Ramos (cell line): ENCODE results near the gene CECR2.
"Not testable (repeated sequence)": the region's sequence is repeated elsewhere in the genome, so short reads cannot be mapped to it uniquely, and the experiment has no call there.

Source experiments
- in situ Hi-C: fragments of 300-500 bp; cut with MboI; formaldehyde crosslinking; loops from one replicate; pipeline ENCODE4 v1.14.3; 2022; ENCODE audit warnings: low sequenced_read_pairs; ENCODE audit not compliant: unreplicated experiment

Gene CECR2

DNA sequence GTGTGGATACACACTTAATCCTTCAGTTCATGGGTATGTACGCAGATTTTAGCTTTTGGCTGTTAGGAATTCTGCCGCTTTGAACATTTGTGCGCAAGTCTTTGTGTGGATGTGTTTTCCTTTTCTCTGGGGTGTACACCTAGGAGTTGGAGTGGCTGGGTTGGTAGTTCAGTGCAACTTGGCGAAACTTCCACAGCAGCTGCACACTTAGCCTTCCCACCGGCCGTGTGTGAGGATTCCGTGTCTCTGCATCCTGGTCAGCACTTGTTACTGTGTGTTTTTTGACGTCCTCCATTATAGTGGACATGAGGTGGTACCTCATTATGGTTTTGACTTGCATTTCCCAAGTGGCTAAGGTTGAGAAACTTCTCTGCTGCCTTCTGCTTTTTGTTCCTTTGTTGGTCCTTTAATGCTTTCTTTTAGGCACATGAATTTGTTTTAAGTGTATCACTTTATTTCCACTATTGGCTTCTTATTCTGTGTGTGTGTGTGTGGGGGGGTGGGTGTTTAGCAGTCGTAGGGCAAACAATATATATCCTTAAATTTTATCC, 121.9 kb downstream of the CECR2 start:
- in situ Hi-C loops = no loop called here

DNA sequence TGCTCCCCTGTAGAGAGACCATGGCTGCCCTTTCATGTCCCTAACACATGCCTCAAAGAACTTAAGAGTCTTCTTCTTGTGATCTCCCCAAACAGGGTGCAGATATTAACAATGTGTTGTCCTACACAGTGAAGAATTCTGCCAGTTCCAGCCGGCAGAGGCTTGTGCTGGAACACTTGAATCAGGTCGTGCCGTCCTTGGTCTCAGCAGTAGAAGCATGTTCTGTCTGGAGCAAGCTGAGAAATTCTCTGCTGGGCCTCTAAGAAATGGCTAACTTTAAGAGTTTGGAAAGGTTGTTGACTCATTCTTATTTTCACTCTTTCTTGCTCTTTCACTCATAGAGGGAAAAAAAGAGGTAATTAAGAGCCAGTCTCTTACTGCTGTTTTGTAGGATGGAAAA, 123.0 kb downstream of the CECR2 start:
- in situ Hi-C loops = no loop called here

DNA sequence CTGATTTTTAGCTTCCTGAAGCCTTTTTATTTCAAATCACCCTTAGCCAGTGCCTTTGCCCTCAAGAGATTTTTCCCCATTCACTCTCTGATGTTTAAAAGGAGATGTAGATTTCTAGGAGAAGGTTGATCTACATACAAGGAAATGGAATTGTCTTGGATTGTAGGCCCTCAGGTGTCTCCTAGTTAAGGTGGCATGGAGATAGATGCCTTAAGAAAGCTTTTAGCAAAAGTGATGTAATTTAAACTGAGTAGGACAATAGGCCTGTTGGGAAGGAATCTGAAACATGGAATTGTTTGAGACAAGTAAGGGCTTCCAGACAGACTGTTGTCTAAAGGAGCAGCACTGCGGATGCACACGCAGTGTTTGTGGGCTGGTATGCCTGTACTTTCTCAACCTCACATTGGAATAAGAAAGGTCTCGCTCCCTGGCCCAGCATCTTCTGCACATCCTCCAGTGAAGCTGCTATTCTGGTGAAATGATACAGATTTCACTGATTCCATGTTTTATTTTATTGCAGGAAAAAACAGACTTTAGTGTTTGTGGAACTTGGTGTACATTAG, 124.2 kb downstream of the CECR2 start:
- in situ Hi-C loops = no loop called here

DNA sequence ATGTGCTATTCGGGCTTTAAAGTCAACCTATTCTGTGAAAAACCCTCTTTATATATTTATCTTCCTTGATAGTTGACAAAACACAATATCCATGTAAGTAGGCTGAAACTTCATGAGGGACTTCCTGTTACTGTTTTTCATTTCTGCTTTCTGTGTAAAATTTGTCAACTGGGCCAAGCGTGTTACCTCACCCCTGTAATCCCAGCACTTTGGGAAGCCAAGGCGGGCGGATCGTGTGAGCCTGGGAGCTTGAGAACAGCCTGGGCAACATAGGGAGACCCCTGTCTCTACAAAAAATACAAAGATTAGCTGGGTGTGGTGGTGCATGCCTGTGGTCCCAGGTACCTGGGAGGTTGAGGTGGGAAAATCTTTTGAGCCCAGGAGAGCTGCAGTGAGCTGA, 127.6 kb downstream of the CECR2 start:
- in situ Hi-C loops = loop anchor here (5.0 kb wide), 1 partner anchor 325 kb away; no protein-coding TSS in a partner anchor

DNA sequence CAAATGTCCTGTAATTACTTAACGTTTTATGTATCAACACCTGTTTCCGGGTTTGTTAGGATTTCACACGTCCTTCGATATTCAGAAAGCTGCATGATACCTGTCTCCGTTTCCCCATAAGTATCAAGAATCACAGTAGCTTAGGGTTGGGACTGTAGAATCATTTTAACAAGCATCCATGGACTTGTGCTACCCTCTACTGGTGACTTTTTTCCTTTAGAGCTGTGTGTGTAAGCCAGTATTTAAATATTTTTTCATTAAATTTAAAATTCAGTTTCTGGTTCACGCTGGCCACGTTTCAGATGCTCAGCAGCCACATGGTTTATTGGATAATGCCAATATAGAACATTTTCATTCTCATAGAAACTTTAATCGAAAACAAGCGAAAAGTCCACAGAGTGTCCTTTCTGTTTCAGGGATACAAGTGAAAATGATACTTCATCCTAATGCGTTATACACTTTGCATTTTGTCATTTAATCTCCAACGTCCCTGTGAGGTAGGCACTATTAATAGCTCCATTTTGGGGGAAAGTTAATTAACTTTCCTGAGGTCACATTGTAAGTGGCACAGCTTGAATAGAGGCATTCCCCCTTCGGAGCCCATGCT, 132.5 kb downstream of the CECR2 start:
- in situ Hi-C loops = no loop called here

DNA sequence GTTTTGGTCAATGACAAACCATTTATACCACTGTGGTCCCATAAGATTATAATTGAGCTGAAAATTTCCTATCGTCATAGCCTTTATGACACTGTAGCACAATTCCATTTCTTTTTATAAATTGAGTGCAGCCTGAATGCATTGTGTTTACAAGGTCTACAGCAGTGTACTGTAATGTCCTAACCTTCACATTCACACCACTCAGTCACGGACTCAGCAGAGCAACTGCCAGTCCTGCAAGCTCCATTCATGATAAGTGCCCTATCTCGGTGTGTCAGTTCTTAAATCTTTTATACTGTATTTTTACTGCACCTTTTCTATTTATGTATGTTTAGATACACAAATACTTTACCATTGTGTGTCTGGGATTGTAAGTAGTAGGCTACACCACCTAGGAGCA, 138.8 kb downstream of the CECR2 start:
- in situ Hi-C loops = no loop called here

DNA sequence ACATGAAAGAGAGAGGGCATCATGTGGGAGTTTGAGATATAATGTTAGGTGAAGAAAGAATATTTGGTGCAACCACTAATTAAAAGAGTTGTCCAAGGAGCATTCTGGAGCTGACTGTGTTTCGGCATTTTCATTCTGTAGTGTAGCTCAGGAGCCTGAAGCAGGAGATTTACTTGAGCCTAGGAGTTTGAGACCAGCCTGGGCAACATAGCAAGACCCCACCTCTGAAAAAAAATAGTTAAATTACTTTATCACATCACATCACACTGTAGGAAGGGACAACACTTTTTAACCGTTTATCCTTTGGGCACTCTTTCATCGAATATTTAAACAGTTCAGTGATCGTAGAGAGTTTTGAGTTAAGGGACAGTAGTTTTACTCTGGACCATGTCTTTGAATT, 143.7 kb downstream of the CECR2 start:
- in situ Hi-C loops = no loop called here

DNA sequence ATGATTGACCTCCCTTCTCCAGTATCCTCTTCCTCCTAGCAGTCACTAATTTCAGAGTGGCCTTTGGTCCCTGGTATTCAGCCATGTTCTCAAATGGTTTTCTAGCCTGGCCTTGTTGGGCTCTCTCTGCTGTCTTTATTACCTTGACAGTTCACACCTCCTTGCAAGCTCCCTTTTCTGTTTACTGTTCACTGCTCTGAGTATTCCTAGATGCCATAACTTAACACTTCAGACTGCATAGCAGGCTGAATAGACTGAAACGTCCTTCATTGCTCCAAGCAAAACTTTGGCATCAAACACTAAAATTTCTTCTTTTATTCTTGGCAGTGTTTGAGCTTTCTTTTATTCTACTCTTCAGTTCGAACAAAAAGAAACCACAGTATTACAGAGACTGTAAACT, 144.4 kb downstream of the CECR2 start:
- in situ Hi-C loops = no loop called here

DNA sequence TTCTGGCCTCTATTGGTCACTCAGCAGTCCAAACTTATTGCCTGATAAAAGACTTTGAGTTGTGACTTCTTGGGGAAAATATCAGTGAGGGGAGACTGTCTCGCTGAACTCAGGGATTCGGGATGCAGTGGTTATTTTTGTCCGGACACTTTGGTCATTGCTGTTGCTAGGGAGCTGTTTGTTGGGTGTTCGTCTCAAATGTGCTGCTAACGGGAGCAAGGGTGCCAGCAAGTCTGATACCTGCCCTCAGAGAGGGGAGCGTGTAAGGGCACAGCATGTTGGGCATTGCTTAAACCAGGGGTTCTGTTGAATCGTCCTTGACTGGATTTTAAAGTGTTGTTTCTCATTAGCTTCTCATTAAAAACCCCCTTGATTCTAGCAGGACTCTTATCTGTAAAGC, 144.8 kb downstream of the CECR2 start:
- in situ Hi-C loops = no loop called here

DNA sequence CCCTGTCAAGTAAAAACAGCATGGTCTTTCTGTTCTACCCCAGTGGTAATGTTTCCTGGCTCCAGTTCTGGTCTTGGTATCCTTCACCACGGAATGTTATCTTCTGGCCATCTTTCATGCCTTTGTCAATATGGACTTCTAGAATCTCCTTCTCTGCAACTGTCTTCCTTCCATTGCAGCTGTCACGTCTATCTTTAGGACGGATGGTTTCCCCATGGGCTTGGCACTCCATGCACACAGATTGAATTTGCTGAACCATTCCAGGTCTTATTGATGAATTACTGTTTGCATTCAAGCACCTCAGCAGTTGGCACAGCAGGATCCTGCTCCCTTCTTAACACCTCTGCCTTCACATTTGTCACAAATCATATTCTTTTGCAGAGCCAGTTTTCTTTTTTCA, 149.1 kb downstream of the CECR2 start:
- in situ Hi-C loops = no loop called here

DNA sequence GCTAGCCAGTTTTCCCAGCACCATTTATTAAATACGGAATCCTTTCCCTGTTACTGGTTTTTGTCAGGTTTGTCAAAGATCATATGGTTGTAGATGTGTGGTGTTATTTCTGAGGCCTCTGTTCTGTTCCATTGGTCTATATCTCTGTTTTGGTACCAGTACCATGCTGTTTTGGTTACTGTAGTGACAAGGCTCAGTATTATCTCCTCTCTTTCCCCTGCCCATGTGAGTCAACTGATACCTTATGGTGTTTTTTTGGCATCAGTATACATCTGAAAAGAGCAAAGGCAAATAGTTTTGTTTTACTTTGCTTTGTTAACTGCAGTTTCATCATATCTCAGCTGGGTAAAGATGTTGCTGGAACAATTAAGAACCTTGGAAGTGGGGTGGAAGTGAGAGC, 152.7 kb downstream of the CECR2 start:
- in situ Hi-C loops = not testable (repeated sequence)

DNA sequence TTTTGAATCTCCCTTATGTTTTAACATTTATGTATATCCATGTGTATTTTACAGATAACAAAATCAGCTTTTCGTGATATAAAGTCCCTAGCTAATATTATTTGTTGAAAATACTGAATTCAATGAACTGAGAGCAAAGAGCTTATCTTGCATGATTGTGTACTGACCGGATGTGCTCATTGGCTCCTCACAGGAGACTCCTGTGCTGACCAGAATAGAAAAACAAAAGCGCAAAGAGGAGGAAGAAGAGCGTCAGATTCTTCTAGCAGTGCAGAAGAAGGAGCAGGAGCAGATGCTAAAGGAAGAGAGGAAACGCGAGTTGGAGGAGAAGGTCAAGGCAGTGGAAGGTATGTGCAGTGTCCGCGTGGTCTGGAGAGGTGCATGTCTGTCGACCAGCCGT, 154.7 kb downstream of the CECR2 start:
- in situ Hi-C loops = no loop called here

DNA sequence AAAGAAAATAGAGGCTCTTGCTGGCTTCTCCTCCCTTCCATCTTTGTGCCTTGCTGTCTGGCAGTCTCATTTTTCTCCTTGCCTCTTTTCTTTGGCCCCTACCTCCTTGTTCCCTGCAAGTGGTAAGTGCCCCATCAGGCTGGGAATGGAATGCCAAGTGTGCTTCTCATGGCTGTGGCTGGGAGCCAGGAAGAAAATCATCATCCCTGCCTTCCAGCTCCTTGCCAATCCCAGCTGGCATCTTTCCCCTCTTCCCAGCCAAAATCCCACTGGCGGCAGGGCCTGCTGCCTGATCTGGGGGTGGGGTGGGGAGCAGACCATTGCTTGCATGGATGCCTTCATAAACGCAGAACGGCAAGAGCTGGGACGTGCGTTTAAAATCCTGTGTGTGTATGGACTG, 167.0 kb downstream of the CECR2 start:
- in situ Hi-C loops = no loop called here

DNA sequence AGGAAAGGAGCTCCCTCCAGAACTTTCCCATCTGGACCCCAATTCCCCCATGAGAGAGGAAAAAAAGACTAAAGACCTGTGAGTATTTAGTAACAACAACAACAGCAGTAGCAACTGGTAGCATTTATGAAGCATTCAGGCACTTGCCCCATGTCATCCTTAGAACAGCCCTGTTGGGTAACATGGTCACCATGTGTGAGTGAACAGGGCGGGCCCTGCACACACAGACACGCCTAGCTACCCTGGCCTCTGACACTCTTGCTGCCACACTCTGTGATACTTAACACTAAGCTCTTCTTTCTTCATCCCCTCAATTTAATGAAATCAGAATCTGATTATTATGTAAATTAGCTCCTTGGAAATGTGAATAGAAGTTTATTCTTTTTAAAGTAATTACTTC, 167.9 kb downstream of the CECR2 start:
- in situ Hi-C loops = no loop called here

DNA sequence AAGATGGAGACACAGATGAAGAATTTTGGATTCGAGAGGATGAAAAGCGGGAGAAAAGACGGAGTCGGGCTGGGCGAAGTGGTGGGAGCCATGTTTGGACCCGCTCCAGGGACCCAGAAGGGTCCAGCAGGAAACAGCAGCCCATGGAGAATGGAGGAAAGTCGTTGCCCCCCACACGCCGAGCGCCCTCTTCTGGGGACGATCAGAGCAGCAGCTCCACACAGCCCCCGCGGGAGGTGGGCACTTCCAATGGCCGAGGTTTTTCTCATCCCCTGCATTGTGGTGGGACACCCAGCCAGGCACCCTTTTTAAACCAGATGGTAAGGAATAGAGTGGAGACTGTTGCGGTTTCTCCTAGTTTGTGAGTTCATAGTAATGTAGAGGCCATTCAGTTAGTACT, 171.2 kb downstream of the CECR2 start:
- in situ Hi-C loops = no loop called here

DNA sequence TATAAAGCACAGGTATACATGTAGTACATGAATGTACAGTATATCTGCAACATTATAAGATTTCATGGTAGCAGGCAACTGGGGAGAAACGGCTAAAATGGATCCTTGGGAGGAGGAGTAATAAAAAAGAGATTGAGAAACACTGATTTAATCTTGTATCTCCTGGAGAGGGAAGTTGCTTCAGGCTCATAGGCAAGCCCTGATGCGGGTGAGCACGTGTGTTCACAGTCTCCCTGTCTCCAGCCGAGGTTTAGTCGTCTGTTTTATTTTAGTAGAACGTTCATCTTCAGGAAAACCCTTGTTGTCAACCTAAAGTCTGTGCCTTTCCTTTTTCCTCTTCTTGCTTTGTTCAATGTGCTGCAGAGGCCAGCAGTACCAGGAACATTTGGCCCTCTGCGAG, 172.2 kb downstream of the CECR2 start:
- in situ Hi-C loops = no loop called here

DNA sequence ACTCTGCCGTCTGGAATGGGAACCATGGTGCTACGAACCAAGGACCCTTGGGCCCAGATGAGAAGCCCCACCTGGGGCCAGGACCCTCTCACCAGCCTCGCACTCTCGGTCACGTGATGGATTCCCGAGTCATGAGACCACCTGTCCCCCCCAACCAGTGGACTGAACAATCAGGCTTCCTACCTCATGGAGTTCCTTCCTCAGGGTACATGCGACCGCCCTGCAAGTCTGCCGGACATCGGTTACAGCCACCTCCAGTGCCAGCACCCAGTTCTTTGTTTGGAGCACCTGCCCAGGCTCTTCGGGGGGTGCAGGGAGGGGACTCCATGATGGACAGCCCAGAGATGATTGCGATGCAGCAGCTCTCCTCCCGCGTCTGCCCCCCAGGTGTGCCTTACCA, 173.2 kb downstream of the CECR2 start:
- in situ Hi-C loops = no loop called here

DNA sequence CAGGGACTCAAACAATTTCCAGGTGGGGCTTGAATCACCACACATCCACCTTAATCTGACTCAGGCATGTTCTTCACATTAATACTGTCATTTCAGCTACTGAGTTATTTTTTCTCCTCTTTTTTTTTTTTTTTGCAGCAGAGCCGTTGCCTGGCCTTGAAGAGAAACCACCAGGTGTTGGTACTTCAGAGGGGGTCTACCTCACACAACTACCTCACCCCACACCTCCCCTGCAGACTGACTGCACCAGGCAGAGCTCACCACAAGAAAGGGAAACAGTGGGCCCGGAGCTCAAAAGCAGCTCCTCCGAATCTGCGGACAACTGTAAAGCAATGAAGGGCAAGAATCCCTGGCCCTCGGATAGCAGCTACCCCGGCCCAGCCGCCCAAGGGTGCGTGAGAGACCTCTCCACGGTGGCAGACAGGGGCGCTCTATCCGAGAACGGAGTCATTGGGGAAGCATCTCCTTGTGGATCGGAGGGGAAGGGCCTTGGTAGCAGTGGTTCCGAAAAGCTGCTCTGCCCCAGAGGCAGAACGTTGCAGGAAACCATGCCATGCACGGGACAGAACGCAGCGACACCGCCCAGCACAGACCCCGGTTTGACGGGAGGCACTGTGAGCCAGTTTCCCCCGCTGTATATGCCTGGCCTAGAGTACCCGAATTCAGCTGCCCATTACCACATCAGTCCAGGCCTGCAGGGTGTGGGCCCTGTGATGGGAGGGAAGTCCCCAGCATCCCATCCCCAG, 178.9 kb downstream of the CECR2 start:
- in situ Hi-C loops = no loop called here

DNA sequence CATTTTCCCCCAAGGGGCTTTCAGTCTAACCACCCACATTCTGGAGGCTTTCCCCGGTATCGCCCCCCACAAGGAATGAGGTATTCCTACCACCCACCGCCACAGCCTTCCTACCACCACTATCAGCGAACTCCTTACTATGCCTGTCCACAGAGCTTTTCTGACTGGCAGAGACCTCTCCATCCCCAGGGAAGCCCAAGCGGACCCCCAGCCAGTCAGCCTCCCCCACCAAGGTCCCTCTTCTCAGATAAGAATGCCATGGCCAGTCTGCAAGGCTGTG, 179.4 kb downstream of the CECR2 start:
- in situ Hi-C loops = no loop called here

DNA sequence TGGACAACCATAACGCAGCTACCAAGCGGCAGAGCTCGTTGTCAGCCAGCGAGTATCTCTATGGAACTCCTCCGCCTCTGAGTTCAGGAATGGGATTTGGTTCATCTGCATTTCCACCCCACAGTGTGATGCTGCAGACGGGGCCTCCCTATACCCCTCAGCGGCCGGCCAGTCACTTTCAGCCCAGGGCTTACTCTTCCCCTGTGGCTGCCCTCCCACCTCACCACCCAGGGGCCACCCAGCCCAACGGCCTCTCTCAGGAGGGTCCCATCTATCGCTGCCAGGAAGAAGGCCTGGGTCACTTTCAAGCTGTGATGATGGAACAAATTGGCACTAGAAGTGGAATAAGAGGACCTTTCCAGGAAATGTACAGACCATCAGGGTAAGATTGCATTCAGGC, 179.9 kb downstream of the CECR2 start:
- in situ Hi-C loops = no loop called here

DNA sequence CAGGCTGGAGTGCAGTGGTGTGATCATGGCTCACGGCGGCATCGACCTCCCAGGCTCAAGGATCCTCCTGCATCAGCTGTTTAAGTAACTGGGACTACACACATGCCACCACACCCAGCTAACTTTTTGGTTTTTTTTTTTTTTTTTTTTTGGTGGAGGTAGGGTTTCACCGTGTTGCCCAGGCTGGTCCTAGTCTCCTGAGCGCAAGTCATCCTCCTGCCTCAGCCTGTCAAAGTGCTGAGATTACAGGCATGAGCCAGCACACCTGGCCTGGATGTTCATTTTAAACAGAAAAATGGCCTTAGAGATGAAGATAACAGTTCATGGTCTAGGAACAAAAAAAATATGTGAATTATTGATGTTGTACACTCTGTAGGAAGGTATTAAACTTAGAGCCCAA, 180.4 kb downstream of the CECR2 start:
- in situ Hi-C loops = loop anchor here (10.0 kb wide), 1 partner anchor 175 kb away; no protein-coding TSS in a partner anchor

DNA sequence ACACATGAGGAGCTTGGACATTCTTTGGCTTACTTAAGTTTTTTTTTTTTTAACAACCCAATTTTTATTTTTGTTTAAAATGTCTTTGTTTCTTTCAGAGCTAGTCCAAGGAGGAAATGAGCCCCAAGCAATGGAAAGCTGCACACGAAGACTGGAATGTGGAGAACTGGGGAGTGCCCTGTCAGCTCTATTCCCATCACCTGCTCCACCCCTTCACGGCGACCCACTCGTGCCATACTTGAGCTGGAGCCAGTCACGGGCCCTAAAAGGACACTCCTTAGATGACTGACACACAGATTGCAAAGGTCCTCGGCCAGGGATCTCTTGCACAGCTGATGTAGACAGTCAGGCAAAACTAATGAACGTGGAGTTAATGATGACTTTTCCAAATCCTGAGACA, 183.5 kb downstream of the CECR2 start:
- in situ Hi-C loops = loop anchor here (10.0 kb wide), 1 partner anchor 172 kb away; no protein-coding TSS in a partner anchor
